ENCODE results near the gene FOXJ3.

The FOXJ3 gene

DNA sequence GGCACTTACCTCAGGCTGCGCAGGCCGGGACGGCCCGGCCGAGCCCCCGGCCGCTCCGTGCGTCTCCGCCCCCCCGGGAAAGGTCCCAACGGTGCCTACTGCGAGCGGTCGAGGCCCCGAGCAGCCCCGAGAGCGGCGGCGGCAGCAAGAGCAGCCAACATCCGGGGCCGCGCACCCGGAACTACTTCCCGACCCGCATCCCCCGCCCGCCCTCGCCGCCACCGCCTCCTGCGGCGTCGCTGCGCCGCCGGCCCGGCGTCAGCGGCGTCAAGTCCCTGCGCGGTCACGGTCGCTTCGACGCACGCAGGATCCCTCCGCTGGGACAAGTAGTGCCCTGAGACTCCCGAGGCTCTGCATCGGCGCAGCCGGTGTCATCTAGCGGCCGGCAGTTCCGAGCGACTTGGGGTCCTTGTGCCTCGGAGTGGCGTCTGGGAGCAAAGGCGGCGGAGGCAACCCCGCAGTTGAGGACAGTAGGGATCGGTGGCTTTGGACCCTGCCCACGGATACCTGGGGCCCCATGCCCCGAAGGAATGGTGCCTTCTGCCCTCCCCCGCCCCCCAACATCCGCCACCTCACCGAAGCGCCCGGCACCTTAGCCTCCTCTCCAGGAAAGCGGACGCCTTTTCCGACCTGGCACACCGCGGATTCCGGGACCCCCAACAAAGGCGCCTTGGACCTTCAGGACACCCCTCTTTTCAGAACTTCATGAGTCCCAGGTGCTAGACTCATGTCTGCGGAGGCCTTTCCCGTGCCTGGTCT lies at the start of gene FOXJ3:
FOXJ3 (minus strand) TSS at position 186 of the 759 bp plus-strand sequence. CDS start 24,142 bp downstream, outside the sequence.
- H3K9me3 Mint-ChIP-seq, result no peaks in the 10 kb centered on the region
- H3K4me3 Mint-ChIP-seq, result peak within 1 kb of the TSS; percentile 85 to 97 (median 92)
- no peaks in the 10 kb centered on the region for H3K27me3 Mint-ChIP-seq (ENCODE audit: low read depth)
- peaks cover 3% of the 10 kb centered on the region for H3K36me3 Mint-ChIP-seq (ENCODE audit: low read depth)
- peak within 1 kb of the TSS; percentile 88 to 93 (median 93) for H3K27ac Mint-ChIP-seq
- TF ChIP-seq, protein P1, sequence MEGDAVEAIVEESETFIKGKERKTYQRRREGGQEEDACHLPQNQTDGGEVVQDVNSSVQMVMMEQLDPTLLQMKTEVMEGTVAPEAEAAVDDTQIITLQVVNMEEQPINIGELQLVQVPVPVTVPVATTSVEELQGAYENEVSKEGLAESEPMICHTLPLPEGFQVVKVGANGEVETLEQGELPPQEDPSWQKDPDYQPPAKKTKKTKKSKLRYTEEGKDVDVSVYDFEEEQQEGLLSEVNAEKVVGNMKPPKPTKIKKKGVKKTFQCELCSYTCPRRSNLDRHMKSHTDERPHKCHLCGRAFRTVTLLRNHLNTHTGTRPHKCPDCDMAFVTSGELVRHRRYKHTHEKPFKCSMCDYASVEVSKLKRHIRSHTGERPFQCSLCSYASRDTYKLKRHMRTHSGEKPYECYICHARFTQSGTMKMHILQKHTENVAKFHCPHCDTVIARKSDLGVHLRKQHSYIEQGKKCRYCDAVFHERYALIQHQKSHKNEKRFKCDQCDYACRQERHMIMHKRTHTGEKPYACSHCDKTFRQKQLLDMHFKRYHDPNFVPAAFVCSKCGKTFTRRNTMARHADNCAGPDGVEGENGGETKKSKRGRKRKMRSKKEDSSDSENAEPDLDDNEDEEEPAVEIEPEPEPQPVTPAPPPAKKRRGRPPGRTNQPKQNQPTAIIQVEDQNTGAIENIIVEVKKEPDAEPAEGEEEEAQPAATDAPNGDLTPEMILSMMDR (IDR thresholded peaks at IDR 0.05; ENCODE audit: unreplicated experiment in 3 of 3), result no peak
- peaks cover 55% of the 10 kb centered on the region for H3K4me1 Mint-ChIP-seq

DNA sequence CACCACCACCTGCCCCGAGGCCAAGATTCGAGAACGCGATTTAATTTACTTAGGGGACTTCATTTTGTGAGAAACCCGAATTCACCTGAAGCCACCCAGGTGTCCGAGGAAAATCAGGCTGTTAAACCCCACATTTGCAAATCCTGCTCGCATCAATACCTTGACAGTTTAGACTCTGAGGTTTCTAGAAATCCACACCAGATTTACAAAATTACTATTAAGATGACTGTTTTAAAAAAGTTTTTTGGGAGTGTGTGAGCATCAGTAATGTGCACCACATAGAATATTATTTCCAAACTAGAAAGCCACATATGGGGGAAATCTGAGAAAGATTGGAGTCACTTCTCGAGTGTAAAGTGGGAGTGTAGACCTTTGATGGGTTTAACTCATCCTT lies 46.2 kb upstream of the FOXJ3 start:
- peaks cover 4% of the 10 kb centered on the region for H3K4me1 Mint-ChIP-seq
- TF ChIP-seq, protein P1 (IDR thresholded peaks at IDR 0.05; ENCODE audit: unreplicated experiment in 3 of 3), result no peak
- H3K9me3 Mint-ChIP-seq, result no peaks in the 10 kb centered on the region
- H3K27me3 Mint-ChIP-seq (ENCODE audit: low read depth), result peaks cover 71% of the 10 kb centered on the region
- no peak overlapping the region for H3K27ac Mint-ChIP-seq
- H3K36me3 Mint-ChIP-seq (ENCODE audit: low read depth), result no peaks in the 10 kb centered on the region
- peak overlapping the region; percentile 68 to 72 (median 68) for H3K4me3 Mint-ChIP-seq

- Mint-ChIP-seq H3K4me3 (peak within 1 kb of the TSS; percentile 84 to 87 (median 85)), H3K27me3 (ENCODE audit: low read depth) (peaks cover 75% of the 10 kb centered on the region), H3K27ac (no peak within 1 kb of the TSS), H3K9me3 (no peaks in the 10 kb centered on the region), H3K4me1 (peaks cover 4% of the 10 kb centered on the region), H3K36me3 (ENCODE audit: low read depth) (no peaks in the 10 kb centered on the region)
- TF ChIP-seq, protein P1 (IDR thresholded peaks at IDR 0.05; ENCODE audit: unreplicated experiment in 3 of 3), result no peak
Measured at GRCh38 chr1:42380586-42381279, 45.7 kb upstream of the FOXJ3 start, which contains the start of gene RIMKLA. TSS of gene RIMKLA (plus strand) at chr1:42380792. CDS start at chr1:42380935, 143 bp downstream.

DNA sequence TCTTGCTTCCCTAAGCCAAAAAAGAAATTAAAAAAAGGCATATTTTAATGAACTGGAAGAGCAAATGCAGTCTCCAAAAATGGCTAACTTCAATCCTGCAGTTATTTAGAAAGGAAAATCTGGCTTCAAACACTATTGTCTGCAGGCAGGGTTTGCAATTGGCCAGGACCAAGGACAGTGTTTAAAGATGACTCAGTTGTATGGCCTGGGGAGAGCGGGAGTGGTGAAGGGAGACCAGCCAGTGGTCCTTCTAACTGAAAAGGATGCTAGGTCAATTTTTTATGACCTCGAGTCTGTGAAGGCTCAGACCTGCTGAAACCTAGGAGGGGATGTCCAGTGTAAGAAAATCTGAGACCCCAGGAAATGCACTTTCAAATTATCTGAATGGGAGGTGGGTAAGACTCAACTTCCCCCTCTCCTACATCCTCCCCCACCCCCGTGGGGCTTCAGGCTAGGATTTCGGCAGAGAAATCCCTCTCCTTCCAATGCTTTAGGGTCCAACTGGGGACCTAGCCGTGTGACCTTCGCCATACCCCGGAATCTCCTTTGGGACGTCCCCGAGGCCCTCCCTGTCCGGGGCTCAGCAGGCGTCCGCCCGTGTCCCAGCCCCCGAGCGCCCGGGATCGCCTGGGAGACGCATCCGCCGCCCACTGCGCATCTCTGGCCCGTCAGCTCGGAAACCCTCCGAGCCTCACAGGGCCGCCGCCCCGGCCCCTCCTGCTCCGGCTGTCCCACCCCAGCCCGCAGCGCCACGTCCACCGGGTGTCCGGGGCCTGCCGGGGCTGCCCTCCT lies 45.0 kb upstream of the FOXJ3 start:
- peaks cover 73% of the 10 kb centered on the region for H3K27me3 Mint-ChIP-seq (ENCODE audit: low read depth)
- TF ChIP-seq, protein P1 (IDR thresholded peaks at IDR 0.05; ENCODE audit: unreplicated experiment in 3 of 3), result no peak
- no peaks in the 10 kb centered on the region for H3K36me3 Mint-ChIP-seq (ENCODE audit: low read depth)
- no peak overlapping the region for H3K27ac Mint-ChIP-seq
- no peaks in the 10 kb centered on the region for H3K9me3 Mint-ChIP-seq
- peak overlapping the region; percentile 84 to 87 (median 85) for H3K4me3 Mint-ChIP-seq
- peaks cover 4% of the 10 kb centered on the region for H3K4me1 Mint-ChIP-seq

GRCh38 chr1:42372796-42373195 lies 37.8 kb upstream of the FOXJ3 start:
- H3K4me1 Mint-ChIP-seq, result no peaks in the 10 kb centered on the region
- H3K36me3 Mint-ChIP-seq (ENCODE audit: low read depth), result no peaks in the 10 kb centered on the region
- H3K27me3 Mint-ChIP-seq (ENCODE audit: low read depth), result peaks cover 41% of the 10 kb centered on the region
- no peak overlapping the region for H3K4me3 Mint-ChIP-seq
- TF ChIP-seq, protein P1 (IDR thresholded peaks at IDR 0.05; ENCODE audit: unreplicated experiment in 3 of 3), result no peak
- no peak overlapping the region for H3K27ac Mint-ChIP-seq
- H3K9me3 Mint-ChIP-seq, result no peaks in the 10 kb centered on the region

Measured in nephron (organoid).